Adrenal gland (tissue), 5 donors: ENCODE data around the gene RBM12.

ENCODE experiments used
- POLR2A ChIP-seq, 2 donors: fragments of 450-650 bp; IDR thresholded peaks; one replicate each; pipeline ENCODE4 v1.6.1; 2017; ENCODE audit warnings: antibody characterized with exemption in 2 of 2, mild to moderate bottlenecking in 2 of 2, moderate library complexity in 1 of 2
- TF ChIP-seq, protein P1 (sequence below), 6 experiments: fragments of 450-650 bp in 4 of 6; fragments of 200-600 bp in 2 of 6; sonication (generic) in 1 of 6; IDR thresholded peaks; 1 replicate in 5 of 6; 2 replicates in 1 of 6; pipeline versions ENCODE4 v1.5.1 to v1.8.0; 2016 to 2021; ENCODE audit warnings: antibody characterized with exemption in 6 of 6, mild to moderate bottlenecking in 2 of 6, moderate library complexity in 1 of 6
- donor health status: DM: no; HTN: no; CAD: no.

DNA sequence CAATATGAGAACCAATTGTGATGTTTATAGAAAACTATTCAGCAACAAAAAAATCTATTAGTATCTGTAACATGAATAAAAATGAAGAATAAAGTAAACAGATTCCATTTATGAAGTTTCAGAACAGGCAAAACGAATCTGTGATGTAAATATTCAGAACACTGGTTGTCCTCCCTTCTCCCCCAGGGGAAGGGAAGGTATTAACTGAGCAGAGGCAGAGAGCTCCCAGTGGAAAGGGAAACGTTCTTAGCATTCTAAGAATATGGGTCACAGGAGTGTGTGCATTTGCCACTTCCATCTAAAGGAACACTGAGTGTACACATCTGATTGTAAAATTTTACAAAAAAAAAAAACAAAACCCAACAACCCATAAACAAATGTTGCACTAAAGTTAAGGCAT is 25.9 kb downstream of the RBM12 start:
- TF ChIP-seq, protein P1, sequence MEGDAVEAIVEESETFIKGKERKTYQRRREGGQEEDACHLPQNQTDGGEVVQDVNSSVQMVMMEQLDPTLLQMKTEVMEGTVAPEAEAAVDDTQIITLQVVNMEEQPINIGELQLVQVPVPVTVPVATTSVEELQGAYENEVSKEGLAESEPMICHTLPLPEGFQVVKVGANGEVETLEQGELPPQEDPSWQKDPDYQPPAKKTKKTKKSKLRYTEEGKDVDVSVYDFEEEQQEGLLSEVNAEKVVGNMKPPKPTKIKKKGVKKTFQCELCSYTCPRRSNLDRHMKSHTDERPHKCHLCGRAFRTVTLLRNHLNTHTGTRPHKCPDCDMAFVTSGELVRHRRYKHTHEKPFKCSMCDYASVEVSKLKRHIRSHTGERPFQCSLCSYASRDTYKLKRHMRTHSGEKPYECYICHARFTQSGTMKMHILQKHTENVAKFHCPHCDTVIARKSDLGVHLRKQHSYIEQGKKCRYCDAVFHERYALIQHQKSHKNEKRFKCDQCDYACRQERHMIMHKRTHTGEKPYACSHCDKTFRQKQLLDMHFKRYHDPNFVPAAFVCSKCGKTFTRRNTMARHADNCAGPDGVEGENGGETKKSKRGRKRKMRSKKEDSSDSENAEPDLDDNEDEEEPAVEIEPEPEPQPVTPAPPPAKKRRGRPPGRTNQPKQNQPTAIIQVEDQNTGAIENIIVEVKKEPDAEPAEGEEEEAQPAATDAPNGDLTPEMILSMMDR (IDR thresholded peaks at IDR 0.05): no peak
- TF ChIP-seq POLR2A (IDR thresholded peaks at IDR 0.05): no peak
